HepG2 (cell line): ENCODE data around the gene NUDT17. TPM values are rescaled to one million over a fixed set of nuclear protein-coding genes. Genes with fewer than 3 reads are reported as not detected.

ENCODE experiments used
- ATAC-seq: fragments of 200-7000 bp; cut with Tn5 transposase; 3 replicates; pipeline ENCODE4 v1.9.1; 2020; ENCODE audit warnings: mild to moderate bottlenecking, moderate library complexity
- BruUV-seq: library from RNA; stranded (reverse); fragments of 400-500 nt; replicated peaks from 2 replicates; lab custom pipeline; 2021; lab: Mats Ljungman, UMichigan
- CTCF ChIA-PET: fragments of 300-600 bp; formaldehyde crosslinking; extraction: SDS; loops from one replicate; lab custom pipeline; 2021; ENCODE audit warnings: low total read pairs, inconsistent platforms, low intra/inter-chr PET ratio; lab: Yijun Ruan, JAX
- POLR2A ChIA-PET: fragments of 350-600 bp; sonication (Branson Sonifier 250); formaldehyde crosslinking; loops from one replicate; lab custom pipeline; 2020; ENCODE audit warnings: antibody characterized with exemption, inconsistent platforms; lab: Yijun Ruan, JAX
- DNase-seq: peaks from one replicate; pipeline ENCODE4 v3.0.0-alpha.2; 2015; ENCODE audit warnings: low spot score
- FAIRE-seq: peaks from 3 replicates; lab custom pipeline; 2011; peaks lifted over from hg19 to GRCh38; lab: Jason Lieb, UNC
- H2AFZ ChIP-seq: one replicate; pipeline ENCODE4 v1.6.1; 2011; ENCODE audit warnings: low read length, inconsistent platforms
- H3K27ac ChIP-seq: fragments of 300-600 bp; 3 replicates; pipeline ENCODE4 v1.8.0; 2011; ENCODE audit warnings: mixed run types, mild to moderate bottlenecking, mixed read lengths, low read length, inconsistent platforms; ENCODE audit not compliant: insufficient read depth; ENCODE audit errors: extremely low read length
- H3K27me3 ChIP-seq, 2 experiments: fragments of 200-600 bp in 1 of 2; 2 replicates in 1 of 2; 3 replicates in 1 of 2; pipeline versions ENCODE4 v1.6.0 to v1.8.0; 2011; ENCODE audit warnings: low read length in 2 of 2, mild to moderate bottlenecking in 2 of 2, moderate library complexity in 2 of 2, inconsistent platforms in 1 of 2; ENCODE audit not compliant: insufficient read depth in 2 of 2, control insufficient read depth in 1 of 2
- H3K36me3 ChIP-seq, 2 experiments: fragments of 200-600 bp in 1 of 2; replicated peaks in 1 of 2; 2 replicates in 1 of 2; 3 replicates in 1 of 2; pipeline versions ENCODE4 v1.5.1 to v1.8.0; 2011; ENCODE audit warnings: low read length in 2 of 2, inconsistent platforms in 1 of 2; ENCODE audit not compliant: insufficient read depth in 2 of 2, control insufficient read depth in 1 of 2
- H3K4me1 ChIP-seq: 2 replicates; pipeline ENCODE4 v1.5.1; 2012; ENCODE audit warnings: low read length, inconsistent platforms; ENCODE audit not compliant: insufficient read depth
- H3K4me2 ChIP-seq: 2 replicates; pipeline ENCODE4 v1.6.0; 2011; ENCODE audit warnings: low read depth, low read length, inconsistent platforms
- H3K4me3 ChIP-seq, 3 experiments: fragments of 200-600 bp in 1 of 3; sonication (generic), shearing (Covaris generic) in 1 of 3; replicated peaks in 1 of 3; 2 replicates each; pipeline ENCODE4 v1.5.1; 2011 to 2016; ENCODE audit warnings: low read length in 3 of 3, inconsistent platforms in 2 of 3, low read depth in 2 of 3, mild to moderate bottlenecking in 2 of 3, control low read depth in 1 of 3, mixed read lengths in 1 of 3; ENCODE audit not compliant: insufficient read depth in 1 of 3
- H3K79me2 ChIP-seq: one replicate; pipeline ENCODE4 v1.6.1; 2011; ENCODE audit warnings: low read length, inconsistent platforms; ENCODE audit not compliant: insufficient read depth
- H3K9ac ChIP-seq: 2 replicates; pipeline ENCODE4 v1.6.0; 2011; ENCODE audit warnings: mild to moderate bottlenecking, low read depth, low read length, inconsistent platforms; ENCODE audit not compliant: insufficient read depth
- H3K9me3 ChIP-seq: 2 replicates; pipeline ENCODE4 v1.5.1; 2012; ENCODE audit warnings: mild to moderate bottlenecking, low read length
- H4K20me1 ChIP-seq: 2 replicates; pipeline ENCODE4 v1.6.0; 2011; ENCODE audit warnings: inconsistent platforms, mild to moderate bottlenecking, low read length, moderate library complexity; ENCODE audit not compliant: insufficient read depth
- ELF4 ChIP-seq: sonication (generic); formaldehyde crosslinking; IDR thresholded peaks from 2 replicates; pipeline ENCODE4 v1.5.0; 2020; ENCODE audit warnings: missing genetic modification reagents, mild to moderate bottlenecking, moderate library complexity, borderline replicate concordance
- ZFP36 ChIP-seq: fragments of 150-350 bp; IDR thresholded peaks from 2 replicates; pipeline ENCODE4 v1.6.1; 2018; ENCODE audit warnings: borderline replicate concordance, low read length, low read depth; ENCODE audit not compliant: partially characterized antibody
- ZGPAT ChIP-seq: IDR thresholded peaks from 2 replicates; pipeline ENCODE4 v1.6.1; 2016; ENCODE audit warnings: mild to moderate bottlenecking
- WGBS: methylation state at CpG from one replicate; pipeline ENCODE4 v1.1.6; 2017; ENCODE audit warnings: low lambda C conversion rate; 5-methylcytosine and 5-hydroxymethylcytosine counted together
- in situ Hi-C: cut with HindIII; loops from 2 replicates; pipeline ENCODE4 v1.10.0; 2017; ENCODE audit warnings: low pct_unique_long_range_greater_than_20kb; ENCODE audit not compliant: extremely low pct_ligation_motif_present
- intact Hi-C: fragments of 100-400 bp; cut with micrococcal nuclease; formaldehyde crosslinking; loops from one replicate; pipeline ENCODE4 v1.10.0; 2022; ENCODE audit not compliant: unreplicated experiment
- polyA plus RNA-seq, 8 experiments: library from polyadenylated mRNA; depleted of rRNA in 3 of 8; stranded (reverse) in 7 of 8; unstranded in 1 of 8; fragments of >200 nt; fragmentation: Illumina TruSeq in 4 of 8; extraction: Trizol in 4 of 8; gene quantifications; 2 replicates each; pipeline versions ENCODE4 v1.2.1 to v1.2.3, GENCODE V29; 2011 to 2016; ENCODE audit warnings: low read depth in 4 of 8, missing spikeins in 1 of 8, mixed read lengths in 1 of 8; ENCODE audit not compliant: insufficient read depth in 1 of 8
- total RNA-seq, 5 experiments: library from RNA; depleted of rRNA; stranded (reverse); fragments of >200 nt; fragmentation: Illumina TruSeq; extraction: Trizol; gene quantifications; 2 replicates each; pipeline ENCODE4 v1.2.3, GENCODE V29; 2016; ENCODE audit warnings: low read depth in 1 of 5
- TF ChIP-seq, protein P1 (sequence below): sonication (generic); formaldehyde crosslinking; IDR thresholded peaks from 2 replicates; pipeline ENCODE4 v1.5.0; 2020; ENCODE audit warnings: missing genetic modification reagents, mild to moderate bottlenecking, borderline replicate concordance

NUDT17 gene
- total and polyA plus RNA-seq, 2 of the 13 experiments (the other 11 are each of a cell fraction or from before 2014, with no cell fraction given): 2.6 to 5.8 TPM

GRCh38 chr1:145824499-145824842 is 21.0 kb upstream of the NUDT17 start:
- Histone ChIP-seq H3K4me1 (peaks cover 14% of the 10 kb centered on the region), H2AFZ (peak overlapping the region; percentile 12), H4K20me1 (no peaks in the 10 kb centered on the region), H3K27me3 (no peaks in the 10 kb centered on the region; a peak in 1 of 5 replicates), H3K4me3 (peak overlapping the region; percentile 58 to 88 (median 73)), H3K27ac (peak overlapping the region; percentile 93), H3K9me3 (no peaks in the 10 kb centered on the region), H3K9ac (peak overlapping the region; percentile 93), H3K36me3 (peaks cover 9 to 30% of the 10 kb centered on the region in 2 experiments), H3K4me2 (peak overlapping the region; percentile 58), H3K79me2 (peaks cover 16% of the 10 kb centered on the region)
- DNase-seq (no peak), FAIRE-seq (no peak), ATAC-seq (no peak)
- TF ChIP-seq, protein P1, sequence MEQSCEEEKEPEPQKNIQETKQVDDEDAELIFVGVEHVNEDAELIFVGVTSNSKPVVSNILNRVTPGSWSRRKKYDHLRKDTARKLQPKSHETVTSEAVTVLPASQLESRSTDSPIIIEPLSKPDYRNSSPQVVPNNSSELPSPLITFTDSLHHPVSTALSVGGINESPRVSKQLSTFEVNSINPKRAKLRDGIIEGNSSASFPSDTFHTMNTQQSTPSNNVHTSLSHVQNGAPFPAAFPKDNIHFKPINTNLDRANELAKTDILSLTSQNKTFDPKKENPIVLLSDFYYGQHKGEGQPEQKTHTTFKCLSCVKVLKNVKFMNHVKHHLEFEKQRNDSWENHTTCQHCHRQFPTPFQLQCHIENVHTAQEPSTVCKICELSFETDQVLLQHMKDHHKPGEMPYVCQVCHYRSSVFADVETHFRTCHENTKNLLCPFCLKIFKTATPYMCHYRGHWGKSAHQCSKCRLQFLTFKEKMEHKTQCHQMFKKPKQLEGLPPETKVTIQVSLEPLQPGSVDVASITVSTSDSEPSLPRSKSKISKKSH: no peak
- TF ChIP-seq ZFP36: no peak
- 0 out of 2 replicates have a peak, but pooled peaks have one; percentile 6 for TF ChIP-seq ELF4 (CRISPR knock-in tag)
- no peak for TF ChIP-seq ZGPAT (CRISPR knock-in tag)
- WGBS: 2% methylated on average over 7 of the region's 7 CpGs
- POLR2A ChIA-PET: interaction anchor here (0.6 to 2.1 kb wide), 15 partner anchors 10 to 117 kb away, joined by 3 to 30 read pairs (median 4); partner anchors contain the start of genes NUDT17, PDZK1, PEX11B and PIAS3
- CTCF ChIA-PET: no interaction called here
- in situ Hi-C loops (loop anchor here (10.0 kb wide), 1 partner anchor 60 kb away; no protein-coding TSS in a partner anchor), intact Hi-C loops (loop anchor here (10.0 kb wide), 1 partner anchor 90 kb away; no protein-coding TSS in a partner anchor)
- BruUV-seq: TSS peak; percentile 68
